Right renal pelvis (tissue), 4 donors: ENCODE results near the gene EML3. TPM values are rescaled to one million over a fixed set of nuclear protein-coding genes. Genes with fewer than 3 reads are reported as not detected.

Experiments
- DNase-seq, 4 donors: peaks; one replicate each; pipeline ENCODE4 v3.0.0-alpha.2; 2013; ENCODE audit warnings: low read depth in 4 of 4, low spot score in 3 of 4, missing footprints in 1 of 4
- polyA plus RNA-seq, 4 donors: library from polyadenylated mRNA; unstranded; fragments of 120-200 nt; gene quantifications; one replicate each; pipeline ENCODE4 v1.2.1, GENCODE V29; 2013; ENCODE audit not compliant: insufficient read length in 4 of 4

EML3 gene
- polyA plus RNA-seq, 4 donors, result 27.9 to 40.2 (median 36.0) TPM

GRCh38 chr11:62553080-62553838 lies 59.3 kb downstream of the EML3 start:
- DNase-seq, result no peak

- DNase-seq, result no peak
Measured at GRCh38 chr11:62552485-62553079, 60.0 kb downstream of the EML3 start.

Other genes with a start within 250 kb of the EML3 start
- not detected for gene SCGB1A1, start 193.7 kb downstream of the EML3 start, polyA plus RNA-seq
- 100 to 1,000 TPM; 186 to 212 (median 195) TPM for gene AHNAK, start 66.0 kb downstream of the EML3 start, polyA plus RNA-seq
- gene EEF1G, start 38.9 kb downstream of the EML3 start, polyA plus RNA-seq, result 1,000 to 10,000 TPM; 2,211 to 2,243 (median 2,224) TPM
- 10 to 100 TPM; 22.2 to 25.5 (median 23.7) TPM for gene TUT1, start 21.3 kb downstream of the EML3 start, polyA plus RNA-seq
- gene MTA2, start 10.9 kb downstream of the EML3 start, polyA plus RNA-seq, result 10 to 100 TPM; 90.8 to 99.5 (median 93.4) TPM
- gene ROM1, start 482 bp upstream of the EML3 start, polyA plus RNA-seq, result 1 to 10 TPM; 3.0 to 3.5 (median 3.4) TPM
- 10 to 100 TPM; 28.7 to 43.6 (median 32.6) TPM for gene B3GAT3, start 9.2 kb upstream of the EML3 start, polyA plus RNA-seq
- 100 to 1,000 TPM; 387 to 413 (median 398) TPM for gene GANAB, start 33.8 kb upstream of the EML3 start, polyA plus RNA-seq
- 10 to 100 TPM; 19.9 to 23.8 (median 20.8) TPM for gene INTS5, start 40.5 kb upstream of the EML3 start, polyA plus RNA-seq
- 10 to 100 TPM; 54.5 to 63.6 (median 61.6) TPM for gene C11orf98, start 52.4 kb upstream of the EML3 start, polyA plus RNA-seq
- gene CSKMT, start 52.5 kb upstream of the EML3 start, polyA plus RNA-seq, result 1 to 10 TPM; 3.8 to 7.5 (median 4.9) TPM
- 10 to 100 TPM in 1 of 4 donors, 1 to 10 TPM in 3; 7.3 to 12.8 (median 8.0) TPM for gene UQCC3, start 58.9 kb upstream of the EML3 start, polyA plus RNA-seq
- gene LBHD1, start 59.5 kb upstream of the EML3 start, polyA plus RNA-seq, result 1 to 10 TPM; 3.3 to 8.6 (median 7.8) TPM
- gene UBXN1, start 66.3 kb upstream of the EML3 start, polyA plus RNA-seq, result 100 to 1,000 TPM; 147 to 179 (median 149) TPM
- gene LRRN4CL, start 76.8 kb upstream of the EML3 start, polyA plus RNA-seq, result 1 to 10 TPM in 2 of 4 donors, under 1 TPM in 2; 0.91 to 1.5 (median 1.1) TPM
- gene BSCL2, start 94.6 kb upstream of the EML3 start, polyA plus RNA-seq, result 10 to 100 TPM; 60.3 to 69.8 (median 68.3) TPM
- 1 to 10 TPM; 1.4 to 2.4 (median 1.9) TPM for gene GNG3, start 94.9 kb upstream of the EML3 start, polyA plus RNA-seq
- gene HNRNPUL2, start 114.7 kb upstream of the EML3 start, polyA plus RNA-seq, result 10 to 100 TPM; 78.0 to 87.0 (median 84.2) TPM
- 10 to 100 TPM; 35.6 to 44.1 (median 42.3) TPM for gene TTC9C, start 115.7 kb upstream of the EML3 start, polyA plus RNA-seq
- 1 to 10 TPM; 6.5 to 8.4 (median 7.2) TPM for gene ZBTB3, start 141.4 kb upstream of the EML3 start, polyA plus RNA-seq
- 100 to 1,000 TPM; 147 to 159 (median 148) TPM for gene POLR2G, start 148.8 kb upstream of the EML3 start, polyA plus RNA-seq
- gene TAF6L, start 158.6 kb upstream of the EML3 start, polyA plus RNA-seq, result 10 to 100 TPM; 24.9 to 30.9 (median 28.4) TPM
- gene TMEM179B, start 174.6 kb upstream of the EML3 start, polyA plus RNA-seq, result 10 to 100 TPM; 64.6 to 72.9 (median 68.3) TPM
- gene TMEM223, start 179.2 kb upstream of the EML3 start, polyA plus RNA-seq, result 10 to 100 TPM; 22.3 to 31.0 (median 25.5) TPM
- 100 to 1,000 TPM; 113 to 129 (median 123) TPM for gene NXF1, start 192.7 kb upstream of the EML3 start, polyA plus RNA-seq
- 10 to 100 TPM; 53.5 to 60.8 (median 57.8) TPM for gene STX5, start 219.3 kb upstream of the EML3 start, polyA plus RNA-seq
- gene TEX54, start 220.1 kb upstream of the EML3 start, polyA plus RNA-seq, result under 1 TPM in 1 of 4 donors, not detected in 3; 0.17 TPM
- 10 to 100 TPM; 35.4 to 40.9 (median 38.7) TPM for gene WDR74, start 226.8 kb upstream of the EML3 start, polyA plus RNA-seq